AG09309 (cell line): ENCODE measurements around the gene CDC26.

ENCODE experiments used
- DNase-seq: peaks from one replicate; pipeline ENCODE4 v3.0.0-alpha.2; 2010; ENCODE audit warnings: low read depth
- H3K4me3 ChIP-seq: 2 replicates; pipeline ENCODE4 v1.5.1; 2011; ENCODE audit warnings: mild to moderate bottlenecking, low read depth, low read length, moderate library complexity; ENCODE audit not compliant: control insufficient read depth
- TF ChIP-seq, protein P1 (sequence below): IDR thresholded peaks from 2 replicates; pipeline ENCODE4 v1.5.1; 2011; ENCODE audit warnings: mild to moderate bottlenecking, low read depth, low read length, inconsistent platforms; ENCODE audit not compliant: insufficient read depth, control insufficient read depth; ENCODE audit errors: missing control alignments

The CDC26 gene

DNA sequence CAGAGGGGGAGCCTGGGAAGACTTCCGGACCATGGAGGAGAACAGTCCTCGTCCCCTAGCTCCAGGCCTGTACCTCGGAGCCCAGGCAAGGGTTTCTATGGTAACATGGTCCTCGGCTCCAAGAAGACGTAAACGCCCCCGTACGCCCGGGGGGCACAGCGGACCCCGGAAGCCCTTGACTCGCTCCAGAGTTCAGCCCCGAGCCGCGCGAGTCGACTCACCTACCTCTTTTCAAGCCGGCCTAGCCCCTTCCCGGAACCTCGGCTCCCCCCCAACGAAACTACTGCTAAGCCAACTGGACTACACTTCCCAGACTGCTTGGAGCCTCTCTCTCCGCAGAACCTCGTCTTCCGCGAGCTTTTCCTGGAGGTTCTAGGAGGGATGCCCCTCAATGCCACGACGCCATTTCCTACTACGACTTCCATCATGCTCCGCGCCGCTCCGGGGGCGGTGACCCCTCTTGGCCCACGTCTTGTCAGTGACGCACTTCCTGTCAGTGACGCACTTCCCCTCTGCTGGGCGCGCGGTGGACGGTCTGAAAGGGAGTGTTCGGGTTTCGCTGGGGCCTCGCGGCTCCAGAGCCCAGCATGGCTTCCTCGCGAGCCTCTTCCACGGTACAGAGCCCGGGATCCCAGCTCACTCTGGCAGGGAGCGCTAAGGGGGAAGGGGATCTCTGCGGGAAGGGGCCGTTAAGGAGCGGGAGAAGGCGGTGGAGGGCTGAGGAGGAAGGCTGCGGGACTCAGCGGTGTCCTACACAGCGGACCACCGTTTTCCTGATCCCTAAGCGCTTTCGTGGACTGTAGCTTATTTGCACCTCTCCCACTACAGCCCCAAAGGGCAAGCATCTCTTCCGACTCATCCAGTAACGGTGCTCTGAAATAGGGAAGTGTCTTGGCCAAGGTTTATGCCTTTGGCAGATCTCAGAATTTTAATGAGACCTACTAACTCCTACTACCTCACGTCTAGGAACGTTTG lies at the start of gene CDC26, which contains the start of gene PRPF4:
CDC26 (minus strand) TSS at position 416 of the 975 bp plus-strand sequence. CDS start 3,065 bp downstream, outside the sequence.
PRPF4 (plus strand) TSS at position 502 of the 975 bp plus-strand sequence; CDS start at position 588, 86 bp downstream.
- TF ChIP-seq, protein P1, sequence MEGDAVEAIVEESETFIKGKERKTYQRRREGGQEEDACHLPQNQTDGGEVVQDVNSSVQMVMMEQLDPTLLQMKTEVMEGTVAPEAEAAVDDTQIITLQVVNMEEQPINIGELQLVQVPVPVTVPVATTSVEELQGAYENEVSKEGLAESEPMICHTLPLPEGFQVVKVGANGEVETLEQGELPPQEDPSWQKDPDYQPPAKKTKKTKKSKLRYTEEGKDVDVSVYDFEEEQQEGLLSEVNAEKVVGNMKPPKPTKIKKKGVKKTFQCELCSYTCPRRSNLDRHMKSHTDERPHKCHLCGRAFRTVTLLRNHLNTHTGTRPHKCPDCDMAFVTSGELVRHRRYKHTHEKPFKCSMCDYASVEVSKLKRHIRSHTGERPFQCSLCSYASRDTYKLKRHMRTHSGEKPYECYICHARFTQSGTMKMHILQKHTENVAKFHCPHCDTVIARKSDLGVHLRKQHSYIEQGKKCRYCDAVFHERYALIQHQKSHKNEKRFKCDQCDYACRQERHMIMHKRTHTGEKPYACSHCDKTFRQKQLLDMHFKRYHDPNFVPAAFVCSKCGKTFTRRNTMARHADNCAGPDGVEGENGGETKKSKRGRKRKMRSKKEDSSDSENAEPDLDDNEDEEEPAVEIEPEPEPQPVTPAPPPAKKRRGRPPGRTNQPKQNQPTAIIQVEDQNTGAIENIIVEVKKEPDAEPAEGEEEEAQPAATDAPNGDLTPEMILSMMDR = no peak
- DNase-seq = peak; percentile 93
- peak within 1 kb of the TSS; percentile 100 for H3K4me3 ChIP-seq

DNA sequence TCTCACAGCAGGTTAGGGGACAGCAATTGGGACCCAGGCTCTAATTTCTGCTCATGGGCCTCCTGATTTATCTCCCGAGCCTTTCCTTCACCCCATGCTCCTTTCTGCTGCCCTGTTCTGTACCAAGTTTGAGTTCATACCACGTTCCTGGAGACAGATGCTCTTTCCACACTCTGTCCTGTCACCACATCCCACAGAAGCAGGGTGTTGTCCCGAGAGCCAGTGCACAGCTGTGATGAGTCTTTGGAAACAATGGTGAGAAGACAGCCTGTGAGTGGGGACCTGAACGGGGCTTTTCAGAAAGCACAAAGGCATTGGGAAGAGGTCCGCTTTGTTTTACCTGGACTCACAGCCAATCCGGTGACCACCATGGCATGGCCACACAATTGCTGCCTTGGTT lies 47.3 kb upstream of the CDC26 start:
- H3K4me3 ChIP-seq = no peak overlapping the region
- TF ChIP-seq, protein P1 = no peak
- DNase-seq = no peak

DNA sequence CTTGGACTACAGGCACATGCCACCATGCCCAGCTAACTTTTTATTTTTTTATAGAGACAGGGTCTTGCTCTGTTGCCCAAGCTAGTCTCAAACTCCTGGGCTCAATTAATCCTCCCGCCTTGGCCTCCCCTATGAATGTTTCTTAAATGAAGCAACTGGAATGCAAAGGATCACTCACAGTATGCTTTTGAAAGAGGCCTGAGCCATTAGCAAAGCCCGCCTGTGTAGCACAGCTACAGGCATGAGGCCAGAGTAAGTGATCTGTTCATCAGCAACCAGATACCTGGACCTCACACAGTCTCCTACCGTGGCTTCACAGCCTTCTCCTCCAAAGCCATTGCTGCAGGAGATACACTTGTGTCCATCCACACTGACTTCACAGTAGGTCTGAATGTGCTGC lies 44.7 kb upstream of the CDC26 start:
- TF ChIP-seq, protein P1 = no peak
- no peak for DNase-seq
- H3K4me3 ChIP-seq = no peak overlapping the region

DNA sequence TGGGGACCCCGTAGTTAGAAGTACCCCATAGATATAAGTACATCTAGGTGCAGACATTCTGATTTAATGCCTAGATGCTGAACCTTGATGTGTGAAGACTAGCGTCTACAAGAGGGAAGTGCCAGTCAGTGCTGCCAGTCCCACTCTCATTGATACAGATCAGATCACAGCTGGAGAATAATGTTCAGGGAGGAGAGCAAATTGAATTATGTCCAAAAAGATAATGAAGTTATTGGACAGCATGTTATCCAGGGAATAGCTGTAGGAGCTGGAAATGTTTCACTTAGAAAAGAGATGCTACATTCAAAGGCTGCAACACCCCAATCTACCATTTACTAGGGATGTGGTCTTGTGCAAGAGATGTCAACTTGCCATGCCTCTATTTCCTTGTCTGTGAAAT lies 43.7 kb upstream of the CDC26 start:
- no peak overlapping the region for H3K4me3 ChIP-seq
- TF ChIP-seq, protein P1 = no peak
- DNase-seq = no peak

DNA sequence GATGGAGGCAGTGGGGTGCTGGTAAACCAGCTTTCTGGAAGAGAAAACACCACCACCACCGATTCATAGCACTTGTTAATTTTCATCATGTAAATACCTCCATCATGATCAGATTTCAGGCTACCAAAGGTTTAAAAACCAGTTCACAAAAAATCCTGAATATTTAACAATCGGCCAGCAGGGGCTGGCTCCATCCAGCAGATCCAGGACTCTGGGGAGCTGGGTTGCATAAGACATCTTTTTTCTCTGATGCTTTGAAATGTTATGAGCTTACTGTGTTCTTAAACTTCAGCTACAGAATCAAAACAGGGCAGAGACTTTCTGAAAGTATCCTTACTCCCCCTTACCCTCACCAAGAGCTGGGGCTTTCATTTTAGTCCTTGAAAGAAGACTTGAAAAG lies 42.4 kb upstream of the CDC26 start:
- no peak for DNase-seq
- H3K4me3 ChIP-seq = no peak overlapping the region
- TF ChIP-seq, protein P1 = peak; percentile 43

DNA sequence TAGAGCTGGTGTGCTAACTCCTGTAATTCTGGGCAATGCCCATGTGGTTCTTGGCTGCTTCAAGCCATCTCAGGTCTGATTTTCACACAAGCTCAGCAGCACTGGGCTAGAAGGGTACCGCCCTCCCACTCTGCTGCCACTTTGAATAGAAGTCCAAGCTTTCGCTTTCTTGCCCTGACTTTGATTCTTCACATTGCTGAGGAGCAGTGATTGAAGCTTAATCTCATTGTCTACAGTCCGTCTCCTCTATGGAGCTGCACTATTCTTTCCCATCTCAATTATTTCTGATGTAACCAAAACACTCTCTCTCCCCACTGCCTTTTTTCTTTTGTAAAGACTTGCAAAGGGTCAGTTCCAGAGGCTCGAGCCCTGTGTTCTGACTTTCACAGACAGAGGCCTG lies 40.7 kb upstream of the CDC26 start:
- no peak for DNase-seq
- TF ChIP-seq, protein P1 = no peak
- H3K4me3 ChIP-seq = no peak overlapping the region
